DMS53 (cell line): ENCODE results near the gene TMEM108.

Experiments used
- DNase-seq: peaks from one replicate; lab custom pipeline; 2025; lab: John Stamatoyannopoulos, UW

TMEM108 gene

DNA sequence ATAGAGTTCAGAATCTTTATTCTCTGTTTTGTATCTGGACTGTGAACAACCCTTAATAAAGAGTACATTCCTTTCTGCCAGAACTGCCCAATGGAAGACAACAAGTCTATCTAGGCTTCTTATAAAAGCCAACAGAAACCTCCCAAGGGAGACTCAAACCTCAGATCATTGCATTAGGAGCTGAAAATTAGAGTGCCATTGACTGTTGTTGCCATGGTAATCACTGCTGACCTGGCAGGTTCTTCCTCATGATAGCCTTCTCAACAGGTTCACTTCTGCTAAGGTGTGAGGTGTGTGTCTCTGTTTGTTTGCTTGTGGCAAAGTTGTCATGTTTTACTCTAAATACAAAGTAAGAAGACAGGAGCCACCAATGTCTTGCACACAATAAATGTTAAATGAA, 79.2 kb downstream of the TMEM108 start:
- peak; percentile 33 for DNase-seq

DNA sequence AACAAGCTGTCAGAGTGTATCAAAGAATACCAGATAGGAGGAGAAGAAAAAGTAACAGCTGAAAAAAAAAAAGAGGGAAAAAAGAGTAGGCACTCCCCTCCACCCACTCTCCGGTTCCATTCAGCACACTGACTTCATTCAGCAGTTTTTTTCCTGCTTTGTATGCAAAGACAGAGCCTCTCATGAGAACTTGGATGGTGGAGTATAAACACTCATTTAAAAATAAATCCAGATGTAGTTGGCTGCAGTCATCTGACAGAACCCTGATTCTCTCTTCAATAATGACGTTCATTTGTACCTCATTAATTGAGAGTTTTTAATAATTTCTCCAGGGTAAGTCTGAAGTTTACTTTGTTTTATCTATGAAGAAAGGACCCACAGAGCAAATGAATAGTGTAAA, 81.0 kb downstream of the TMEM108 start:
- no peak for DNase-seq

DNA sequence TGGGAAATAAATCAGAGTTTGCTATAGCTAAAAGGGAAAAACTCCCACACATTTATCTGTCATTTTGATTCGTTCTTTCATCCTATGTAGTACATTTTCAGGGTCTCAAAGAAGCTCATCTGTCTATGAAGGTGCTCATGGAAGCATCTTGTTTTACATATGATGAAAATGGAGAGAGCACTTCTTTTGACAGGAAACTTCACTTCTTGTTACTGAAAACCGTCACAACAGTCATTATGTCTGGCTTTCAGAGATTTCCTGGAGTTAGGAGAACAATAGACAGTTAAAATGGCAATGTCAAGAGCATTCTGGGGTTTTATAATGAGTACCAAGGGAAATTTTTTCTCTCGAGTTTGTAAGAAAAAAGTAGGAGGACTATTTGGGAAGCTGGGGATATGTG, 83.3 kb downstream of the TMEM108 start:
- no peak for DNase-seq

DNA sequence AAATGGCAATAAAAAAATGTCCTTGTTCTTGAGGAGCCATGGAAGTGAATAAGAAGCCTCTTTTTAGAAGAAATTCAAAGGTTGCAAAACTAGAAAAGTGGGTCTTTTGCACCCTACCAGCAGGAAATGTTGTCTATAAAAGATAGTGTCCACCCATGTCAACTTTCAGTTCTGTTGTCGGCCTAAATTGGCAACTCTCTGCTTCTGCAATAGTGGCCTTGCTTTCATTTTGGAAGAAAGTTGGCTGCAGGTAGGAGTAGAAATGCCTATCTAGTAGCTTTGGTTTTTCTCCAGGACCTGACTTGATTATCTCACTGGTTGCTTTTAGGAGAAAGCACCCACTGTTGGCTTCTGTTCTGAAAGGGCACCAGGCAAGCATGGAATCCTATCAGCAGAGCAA, 85.4 kb downstream of the TMEM108 start:
- no peak for DNase-seq

DNA sequence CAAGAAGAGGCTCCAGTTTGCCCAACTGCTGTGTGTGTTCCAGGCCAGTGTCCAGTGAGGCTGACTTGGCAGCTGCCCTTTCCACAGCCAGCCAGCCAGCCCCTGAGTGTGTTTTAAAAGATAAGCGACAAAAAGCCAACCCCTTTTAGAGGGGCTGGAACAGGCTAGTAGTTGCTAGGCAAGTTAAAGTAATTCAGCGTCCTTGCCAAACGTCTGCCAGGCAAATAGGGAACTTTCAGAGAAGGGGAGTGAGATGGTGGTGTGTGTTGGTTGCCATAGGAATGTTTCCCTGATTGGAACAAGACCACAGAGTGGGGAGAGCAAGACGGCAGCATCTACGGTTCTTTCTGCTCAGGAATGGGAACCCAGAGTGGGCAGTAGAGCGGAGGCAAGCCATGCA, 86.3 kb downstream of the TMEM108 start:
- DNase-seq, result no peak

DNA sequence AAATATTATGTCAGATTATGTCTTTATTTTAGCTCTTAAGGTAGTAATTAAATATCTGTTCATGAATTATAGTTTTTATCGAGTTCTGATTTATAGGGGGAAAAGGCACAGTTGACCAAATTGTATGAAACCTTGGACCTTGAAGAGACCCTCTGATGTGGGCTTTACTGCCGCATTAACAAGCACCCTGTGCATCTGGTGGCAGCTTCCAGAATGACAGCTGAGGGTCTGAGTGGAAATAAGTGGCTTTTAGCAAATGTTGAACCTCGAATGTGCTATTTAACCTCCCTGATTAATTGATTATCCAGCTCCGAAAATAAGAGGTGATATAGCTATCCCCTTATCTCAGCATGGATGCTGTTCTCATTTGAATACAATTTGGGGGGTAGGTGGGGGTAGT, 87.0 kb downstream of the TMEM108 start:
- DNase-seq, result no peak

GRCh38 chr3:133125802-133126201, 87.6 kb downstream of the TMEM108 start:
- no peak for DNase-seq

- DNase-seq, result no peak
Measured at GRCh38 chr3:133127381-133127780, 89.2 kb downstream of the TMEM108 start.

- no peak for DNase-seq
Measured at GRCh38 chr3:133130168-133130567, 92.0 kb downstream of the TMEM108 start.

GRCh38 chr3:133135306-133135705, 97.1 kb downstream of the TMEM108 start:
- no peak for DNase-seq

DNA sequence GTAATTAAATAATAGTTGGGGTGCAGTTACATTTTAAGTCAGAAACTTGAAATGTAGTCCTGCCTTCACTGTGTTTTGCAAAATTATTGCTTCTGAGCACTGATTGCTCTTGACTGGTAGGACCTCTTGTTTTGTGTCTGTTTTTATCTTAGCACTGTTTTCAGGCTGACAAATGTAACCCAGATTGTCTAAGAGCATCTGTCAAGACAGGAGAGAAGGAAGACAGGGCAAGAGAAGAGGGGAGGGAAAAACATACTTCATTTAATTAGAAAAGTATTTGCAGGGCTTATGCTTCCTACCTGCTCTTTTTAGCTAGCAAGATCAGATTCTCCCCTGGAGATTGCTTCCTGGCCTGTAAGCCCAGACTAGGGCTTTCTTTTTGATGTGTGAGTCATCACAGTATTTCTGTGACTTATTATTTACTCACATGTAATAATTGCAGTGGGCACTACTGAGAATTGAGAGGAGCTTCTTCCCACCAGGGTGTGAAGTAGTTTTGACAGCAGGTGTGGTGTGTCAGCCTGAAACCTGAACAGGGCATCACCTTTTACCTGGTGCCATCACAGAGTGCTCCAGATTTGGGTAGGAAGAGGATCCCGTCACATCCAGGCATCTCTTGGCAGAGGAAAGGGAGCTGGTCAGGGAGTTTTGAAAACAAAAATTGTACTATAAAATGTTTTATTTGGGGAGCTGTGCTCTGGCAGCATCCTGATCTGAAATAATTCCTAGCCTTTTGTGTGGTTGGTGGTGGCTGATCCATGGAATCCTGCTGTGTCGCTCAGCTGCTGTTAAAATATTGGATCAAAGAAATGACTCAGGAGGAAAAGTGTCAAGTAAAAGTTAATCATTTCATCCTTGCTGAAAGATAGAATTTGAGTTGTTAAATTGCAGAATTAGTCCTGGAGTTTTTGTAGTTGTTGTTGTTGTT, 98.2 kb downstream of the TMEM108 start:
- DNase-seq, result peak; percentile 85

- DNase-seq, result no peak
Measured at GRCh38 chr3:133137042-133137996, 99.1 kb downstream of the TMEM108 start.

DNA sequence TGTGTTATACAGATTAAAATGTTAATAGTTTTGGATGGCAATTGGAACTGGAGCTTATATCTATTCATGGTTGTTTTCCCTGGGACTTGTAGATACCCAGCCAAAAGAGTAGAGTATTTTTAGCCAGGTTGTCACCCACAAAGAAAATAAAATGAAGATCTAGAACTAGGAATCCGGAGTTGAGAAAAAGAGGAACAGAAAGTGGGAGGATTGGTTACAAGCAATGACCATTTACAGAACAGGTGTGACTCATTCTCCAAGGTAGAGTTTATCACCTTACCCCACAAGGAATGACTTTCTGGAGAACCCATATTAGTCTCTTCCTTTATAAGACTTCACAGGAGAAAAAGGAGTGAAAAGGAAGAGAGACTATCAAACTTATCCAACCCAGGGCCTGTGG, 99.8 kb downstream of the TMEM108 start:
- DNase-seq, result no peak

DNA sequence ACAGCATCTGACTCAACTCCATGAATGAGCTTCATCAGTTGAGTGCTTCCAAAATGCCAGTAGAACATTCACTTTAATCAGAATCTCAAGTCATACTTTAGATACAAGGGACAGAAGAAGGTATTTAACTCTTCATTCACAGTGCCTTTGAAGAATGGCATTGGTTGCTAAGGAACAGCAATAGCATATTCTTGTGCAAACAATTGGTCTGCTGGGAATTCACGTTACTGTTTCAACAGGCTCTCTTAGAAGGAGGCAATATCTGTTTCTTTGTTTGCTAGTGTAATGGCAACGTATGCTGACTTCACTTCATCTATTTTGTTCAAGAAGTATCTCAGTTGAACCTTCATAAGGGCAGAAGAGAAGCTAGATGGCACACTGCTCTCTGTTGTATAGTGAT, 113.9 kb downstream of the TMEM108 start:
- DNase-seq, result peak; percentile 87

DNA sequence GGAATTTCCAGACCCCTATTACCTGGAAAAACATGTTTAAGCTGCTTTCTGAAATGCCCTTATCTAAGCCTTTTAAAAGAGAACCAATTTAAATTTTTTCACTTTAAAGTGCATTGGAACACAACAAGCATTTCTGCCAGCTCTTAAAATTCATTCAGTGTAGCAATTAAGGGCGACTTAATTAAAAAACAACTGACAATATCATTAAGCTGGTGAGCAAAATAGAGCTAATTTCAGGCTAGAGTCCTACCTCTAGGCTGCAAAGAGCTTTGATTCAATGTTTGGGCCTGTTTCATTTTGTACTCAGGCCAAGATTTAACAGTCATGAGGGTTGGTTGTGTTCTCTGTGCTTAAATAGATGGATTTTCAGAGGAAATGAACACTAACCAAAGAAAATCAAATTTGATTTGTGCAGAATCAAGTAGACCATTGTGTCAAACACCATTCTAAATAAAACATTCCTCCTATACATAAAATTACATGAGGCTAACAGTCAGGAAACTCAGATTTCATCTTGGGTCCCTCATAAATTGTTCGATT, 114.6 kb downstream of the TMEM108 start:
- no peak for DNase-seq

DNA sequence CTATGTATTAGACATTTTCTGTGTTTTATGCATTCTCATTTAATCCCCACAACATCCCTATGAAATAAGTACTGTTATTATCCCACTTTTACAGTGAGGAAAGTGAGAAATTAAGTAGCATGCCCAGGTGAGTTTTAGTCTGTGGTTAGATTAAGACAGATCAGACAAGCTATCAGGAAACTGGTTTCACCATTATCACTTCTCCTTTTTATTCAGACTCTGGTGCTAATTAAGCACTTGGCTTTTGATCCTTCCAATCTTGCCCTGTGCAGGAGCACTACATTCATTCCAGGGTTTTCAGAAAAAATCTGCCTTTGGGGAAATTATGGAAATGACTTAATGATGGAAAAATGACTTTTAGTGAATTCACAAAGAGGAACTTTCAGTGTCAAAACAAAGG, 115.2 kb downstream of the TMEM108 start:
- no peak for DNase-seq

GRCh38 chr3:133157716-133158115, 119.5 kb downstream of the TMEM108 start:
- DNase-seq, result no peak

DNA sequence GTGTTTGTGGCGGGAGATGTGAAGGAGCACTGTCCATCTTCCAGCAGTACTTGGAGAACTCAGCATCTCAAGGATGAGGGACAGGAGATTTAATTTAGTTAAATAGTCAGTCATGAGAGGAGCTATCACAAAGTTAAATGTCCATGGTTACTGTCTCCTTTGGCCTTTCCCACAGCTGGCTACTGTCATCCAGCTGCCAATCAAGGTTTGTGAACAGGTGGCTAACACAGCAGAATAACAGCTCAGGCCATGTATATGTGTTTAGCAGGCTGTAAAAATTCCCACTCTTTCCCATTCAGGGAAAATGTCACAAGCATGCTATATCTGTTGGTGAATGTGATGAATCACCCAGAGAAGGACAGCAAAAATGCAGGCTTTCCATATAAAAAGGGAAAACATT, 120.5 kb downstream of the TMEM108 start:
- DNase-seq, result no peak

DNA sequence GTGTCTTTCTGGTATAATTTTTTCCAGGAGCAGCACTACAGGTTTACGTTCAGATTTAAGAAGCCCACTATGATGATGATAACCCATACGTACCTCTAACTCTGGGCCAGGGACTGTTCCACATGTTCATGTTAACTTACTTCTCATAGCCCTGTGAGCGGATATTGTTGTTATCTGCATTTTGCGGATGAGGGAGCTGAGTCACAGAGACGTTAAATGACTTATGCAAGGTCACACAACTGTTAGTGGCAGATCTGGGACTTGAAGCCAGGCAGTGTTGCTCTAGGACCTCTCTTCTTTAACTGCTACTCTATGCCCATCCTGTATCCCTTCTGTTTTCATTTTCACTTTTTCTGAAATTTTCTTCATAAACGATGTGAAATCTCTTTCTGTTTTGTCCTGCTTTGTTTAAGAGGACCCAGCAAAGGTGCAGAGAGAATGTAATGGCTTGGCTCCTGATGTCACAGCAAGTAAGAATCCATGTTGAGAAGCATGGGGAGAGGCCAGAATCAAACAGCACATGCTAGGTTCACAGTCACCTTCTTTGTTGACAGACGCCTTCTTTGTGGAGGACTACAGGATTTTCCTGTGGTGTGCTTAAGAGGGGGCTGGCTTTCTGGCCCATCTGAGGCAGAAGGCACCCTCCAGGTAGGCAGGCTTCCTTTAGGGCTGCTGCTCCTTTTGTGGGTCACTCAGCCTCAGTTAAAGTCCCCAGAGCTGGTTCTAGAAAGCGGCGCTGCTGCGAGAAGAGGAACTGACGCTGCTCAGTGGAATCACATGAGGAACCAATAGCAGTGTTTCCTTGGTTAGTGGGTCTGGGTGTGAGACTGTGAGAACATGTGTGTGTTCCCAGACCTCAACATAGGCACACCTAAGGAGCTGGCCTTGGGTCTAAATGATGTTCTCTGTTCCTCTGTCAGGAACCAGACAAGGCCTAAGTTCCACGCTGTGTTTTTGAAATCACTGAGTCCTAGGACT, 121.6 kb downstream of the TMEM108 start:
- DNase-seq, result no peak

DNA sequence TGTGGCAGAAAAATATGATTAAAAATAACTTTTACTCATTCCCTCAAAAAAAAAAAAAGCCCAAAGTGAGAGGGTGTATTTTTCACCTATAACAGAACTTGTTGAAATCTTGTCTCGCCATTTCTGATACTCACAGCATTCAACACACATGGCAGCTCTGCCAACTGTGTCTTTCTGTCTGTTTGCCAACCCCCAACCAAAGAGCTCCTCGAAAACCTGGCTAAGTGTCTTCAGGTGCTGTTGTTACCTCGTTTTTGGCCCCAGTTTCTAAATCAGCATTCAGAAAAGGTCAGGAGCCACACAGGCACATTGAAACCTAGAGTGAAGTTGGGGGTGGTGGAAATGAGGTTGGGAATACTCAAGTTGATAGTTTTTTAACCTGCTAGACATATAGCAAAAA, 123.5 kb downstream of the TMEM108 start:
- no peak for DNase-seq

- no peak for DNase-seq
Measured at GRCh38 chr3:133162265-133162664, 124.1 kb downstream of the TMEM108 start.
